NB4 (cell line): ENCODE data around the gene TNFRSF6B.

ENCODE experiments used
- CTCF ChIP-seq: IDR thresholded peaks from one replicate; pipeline ENCODE4 v1.5.1; 2012; ENCODE audit warnings: low read depth, low read length
- MYC ChIP-seq: IDR thresholded peaks from 2 replicates; pipeline ENCODE4 v1.6.1; 2011; ENCODE audit warnings: low read depth, low read length
- POLR2A ChIP-seq: IDR thresholded peaks from 2 replicates; pipeline ENCODE4 v1.6.1; 2011; ENCODE audit warnings: mild to moderate bottlenecking; ENCODE audit not compliant: insufficient read length; ENCODE audit errors: extremely low read depth

DNA sequence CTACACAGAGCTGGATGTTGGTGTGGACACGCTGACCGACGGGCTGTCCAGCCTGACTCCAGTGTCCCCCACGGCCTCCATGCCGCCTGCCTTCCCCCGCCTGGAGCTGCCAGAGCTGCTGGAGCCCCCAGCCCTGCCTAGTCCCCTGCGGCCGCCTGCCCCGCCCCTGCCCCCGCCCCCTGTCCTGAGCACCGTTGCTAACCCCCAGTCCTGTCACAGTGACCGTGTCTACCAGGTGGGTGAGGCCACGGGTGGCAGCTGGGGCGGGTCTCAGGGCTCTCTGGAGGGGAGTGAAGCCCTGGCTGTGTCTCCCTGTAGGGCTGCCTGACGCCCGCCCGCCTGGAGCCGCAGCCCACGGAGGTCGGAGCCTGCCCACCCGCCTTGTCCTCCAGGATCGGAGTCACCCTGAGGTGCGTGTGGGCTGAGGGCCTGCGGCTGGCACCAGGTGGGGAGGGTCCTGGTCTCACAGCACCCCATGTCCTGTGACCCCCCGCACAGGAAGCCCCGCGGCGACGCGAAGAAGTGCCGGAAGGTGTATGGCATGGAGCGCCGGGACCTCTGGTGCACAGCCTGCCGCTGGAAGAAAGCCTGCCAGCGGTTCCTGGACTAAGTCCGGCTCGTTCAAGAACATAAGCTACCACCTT, 46.1 kb downstream of the TNFRSF6B start:
- TF ChIP-seq CTCF: no peak
- TF ChIP-seq POLR2A: no peak
- TF ChIP-seq MYC: no peak
